HUDEP-2 (cell line): ENCODE results near the gene IL1RN.
A peak's percentile ranks its signal among the peaks of the same experiment; 100 is the strongest.

Experiments used
- DNase-seq, 76 experiments: peaks; one replicate each; lab custom pipeline; 2025; ENCODE audit not compliant: unreplicated experiment in 76 of 76; lab: John Stamatoyannopoulos, UW

IL1RN gene

DNA sequence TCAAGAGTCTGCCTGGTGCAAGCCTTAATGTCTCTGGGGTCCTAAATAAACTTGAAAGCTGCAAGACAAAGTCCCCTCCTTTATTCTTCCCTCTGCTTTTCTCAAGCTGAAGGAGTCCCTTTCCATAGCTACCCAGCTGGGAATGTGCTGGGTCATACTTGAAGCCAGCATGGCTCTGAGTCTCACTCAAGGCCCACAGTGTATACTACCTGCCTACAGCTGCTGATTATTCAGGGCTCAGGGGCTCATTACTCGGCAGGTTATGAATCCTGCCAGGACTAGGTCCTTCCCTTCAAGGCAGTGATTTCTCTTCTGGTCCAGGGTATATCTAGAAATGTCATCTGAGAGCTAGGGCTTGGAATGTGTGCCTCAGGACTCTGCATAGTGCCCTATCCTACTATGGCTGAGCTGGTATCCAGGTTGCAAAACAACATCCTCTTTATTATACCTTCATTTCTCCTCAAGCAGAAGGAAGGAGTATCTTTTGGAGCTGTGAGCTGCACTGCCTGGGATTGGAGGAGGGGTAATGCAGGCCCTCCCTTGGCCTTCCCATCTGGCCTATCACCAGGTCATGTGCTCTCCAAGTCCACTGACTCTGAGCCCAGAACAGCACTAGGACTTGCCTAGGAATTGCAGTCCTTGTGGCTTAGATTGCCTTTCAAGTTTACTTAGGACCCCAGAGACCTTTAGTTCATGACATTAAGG is 22.3 kb downstream of the IL1RN start:
- no peak for DNase-seq

- DNase-seq, result no peak
Observed at GRCh38 chr2:113150258-113150601, 22.8 kb downstream of the IL1RN start.

DNA sequence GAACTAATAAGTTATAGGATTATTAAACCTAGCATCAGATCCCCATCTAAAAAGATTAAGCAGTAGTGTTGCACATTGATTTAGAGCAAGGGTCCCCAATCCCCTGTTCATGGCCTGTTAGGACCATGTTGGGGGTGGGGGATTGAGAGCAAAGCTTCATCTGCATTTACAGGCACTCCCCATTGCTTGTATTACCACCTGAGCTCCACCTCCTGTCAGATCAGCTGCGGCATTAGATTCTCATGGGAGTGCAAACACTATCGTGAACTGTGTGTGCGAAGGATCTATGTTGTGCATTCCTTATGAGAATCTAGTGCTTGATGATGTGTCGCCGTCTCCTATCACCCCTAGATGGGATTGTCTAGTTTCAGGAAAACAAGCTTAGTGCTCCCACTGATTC is 27.9 kb downstream of the IL1RN start:
- DNase-seq, result no peak

GRCh38 chr2:113156278-113157117 is 29.1 kb downstream of the IL1RN start:
- DNase-seq, result no peak

DNA sequence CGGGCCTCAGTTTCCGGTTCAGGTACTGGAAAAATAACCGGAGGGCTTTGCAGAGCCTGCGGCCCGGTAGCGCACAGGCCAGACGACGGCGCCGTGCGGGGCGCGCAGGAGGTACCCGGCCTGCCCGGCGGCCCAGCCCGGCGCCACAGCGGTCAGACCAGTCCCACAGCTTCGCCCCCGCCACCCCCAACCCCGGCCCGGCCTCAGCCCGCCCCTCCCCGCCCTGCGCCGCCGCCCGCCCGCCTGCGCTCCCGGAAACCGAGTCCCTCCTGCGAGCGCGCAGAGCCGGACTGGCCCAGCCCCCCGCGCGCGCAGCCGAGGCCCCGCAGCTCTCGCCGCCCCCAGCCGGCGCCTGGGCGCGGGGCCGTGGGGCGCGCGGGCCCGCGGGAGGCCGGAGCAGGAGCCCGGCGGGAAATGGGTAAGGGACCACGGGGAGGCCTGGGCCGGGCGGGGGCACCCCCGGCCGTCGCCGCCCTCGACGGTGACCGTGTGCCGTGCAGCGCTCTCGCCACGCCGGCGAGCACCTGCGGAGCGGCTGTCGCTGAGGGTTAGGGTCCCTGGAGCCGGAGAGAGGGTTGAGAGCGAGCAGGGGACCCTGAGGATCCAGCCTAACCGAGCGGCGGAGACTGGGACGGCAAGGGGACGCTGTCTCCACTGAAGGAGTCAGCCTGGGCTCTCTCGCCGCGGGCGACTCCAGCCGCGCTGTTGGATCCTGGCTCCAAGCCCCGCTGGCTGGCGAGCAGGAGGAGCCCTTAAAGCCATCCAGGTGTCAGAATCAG is 29.9 kb downstream of the IL1RN start:
- peak in 10 of 76 experiments; percentile 3 to 46 (median 22) for DNase-seq

DNA sequence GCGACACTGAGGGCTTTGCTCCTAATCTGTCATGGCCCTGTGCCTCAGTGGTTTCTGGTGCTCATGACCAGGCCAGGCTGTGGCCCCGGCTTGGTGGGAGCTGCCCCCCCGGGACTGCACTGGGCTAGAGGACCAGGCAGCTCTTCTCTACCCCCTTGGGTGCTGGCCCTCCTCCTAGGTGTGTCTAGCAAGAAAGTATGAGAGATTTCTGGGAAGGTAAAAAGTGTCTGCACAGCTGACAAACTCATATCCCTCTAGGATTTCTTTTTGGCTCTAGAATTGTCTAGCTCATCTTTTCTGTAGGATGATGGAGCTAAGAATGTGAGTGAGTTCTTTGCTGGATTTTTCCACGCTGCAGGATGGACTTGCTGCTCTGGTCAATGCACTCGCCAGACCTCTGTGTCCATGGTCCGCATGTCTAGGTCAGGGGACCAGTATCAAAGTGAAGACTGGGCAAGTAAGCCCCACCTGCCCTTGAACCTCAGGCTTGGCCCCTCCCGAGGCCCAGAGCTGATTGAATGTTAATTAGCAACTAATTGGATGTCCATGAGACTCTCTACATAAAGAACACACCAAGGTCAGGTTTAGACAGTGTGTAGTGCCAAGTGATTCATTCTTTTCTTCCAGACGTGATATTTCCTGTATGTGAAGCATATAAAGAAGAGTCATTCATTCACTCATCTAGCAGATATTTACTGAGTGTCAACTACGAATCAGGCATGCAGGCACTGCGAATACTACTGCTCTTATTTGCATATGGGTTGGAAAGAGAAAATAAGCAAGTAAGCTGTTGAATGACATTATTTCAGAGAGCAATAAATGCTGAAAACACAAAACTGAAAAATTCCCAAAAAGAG is 30.7 kb downstream of the IL1RN start:
- no peak for DNase-seq

DNA sequence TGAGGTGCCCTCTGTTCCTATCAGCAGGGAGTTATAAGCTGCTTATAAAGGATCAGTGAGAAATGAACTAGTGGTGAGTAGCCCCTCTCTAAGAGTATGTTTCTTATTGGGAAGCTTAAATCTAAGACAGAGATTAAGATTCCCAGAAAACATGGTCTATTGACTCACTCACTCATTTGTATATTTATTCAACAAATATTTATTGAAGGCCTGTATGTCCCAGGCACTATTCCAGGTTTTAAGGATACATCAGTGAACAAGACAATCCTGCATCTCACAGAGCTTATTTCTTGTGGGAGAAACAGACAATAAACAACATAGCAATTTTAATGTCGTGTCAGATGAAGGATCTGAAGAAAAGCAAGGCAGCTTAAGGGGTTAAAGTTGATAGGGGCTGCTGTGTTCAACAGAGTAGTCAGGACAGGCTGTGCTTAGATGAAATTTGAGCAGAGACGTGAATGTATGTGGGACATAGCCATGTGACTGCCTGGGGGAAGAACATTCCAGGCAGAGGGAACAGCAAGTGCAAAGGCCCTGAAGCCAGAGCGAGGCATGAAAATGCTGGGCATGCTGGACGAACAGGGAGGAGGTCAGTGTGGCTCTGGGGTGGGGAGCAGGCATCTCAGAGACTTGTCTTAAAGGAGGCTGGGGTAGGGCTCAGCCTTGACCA is 31.6 kb downstream of the IL1RN start:
- no peak for DNase-seq

GRCh38 chr2:113160248-113160647 is 32.9 kb downstream of the IL1RN start:
- no peak for DNase-seq

GRCh38 chr2:113160962-113161361 is 33.6 kb downstream of the IL1RN start:
- no peak for DNase-seq

DNA sequence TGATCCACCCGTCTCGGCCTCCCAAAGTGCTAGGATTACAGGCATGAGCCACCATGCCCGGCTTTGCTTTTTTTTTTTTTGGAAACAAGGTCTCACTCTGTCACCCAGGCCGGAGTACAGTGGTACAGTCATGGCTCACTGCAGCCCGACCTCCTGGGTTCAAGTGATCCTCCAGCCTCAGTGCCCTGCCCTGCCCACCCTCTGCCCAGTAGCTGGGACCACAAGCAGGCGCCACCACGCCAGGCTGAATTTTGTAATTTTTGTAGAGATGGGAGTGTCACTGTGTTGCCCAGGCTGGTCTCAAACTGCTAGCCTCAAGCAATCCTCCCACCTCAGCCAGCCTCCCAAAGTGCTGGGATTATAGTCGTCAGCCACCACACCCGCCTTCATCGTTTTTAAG is 34.8 kb downstream of the IL1RN start:
- no peak for DNase-seq

DNA sequence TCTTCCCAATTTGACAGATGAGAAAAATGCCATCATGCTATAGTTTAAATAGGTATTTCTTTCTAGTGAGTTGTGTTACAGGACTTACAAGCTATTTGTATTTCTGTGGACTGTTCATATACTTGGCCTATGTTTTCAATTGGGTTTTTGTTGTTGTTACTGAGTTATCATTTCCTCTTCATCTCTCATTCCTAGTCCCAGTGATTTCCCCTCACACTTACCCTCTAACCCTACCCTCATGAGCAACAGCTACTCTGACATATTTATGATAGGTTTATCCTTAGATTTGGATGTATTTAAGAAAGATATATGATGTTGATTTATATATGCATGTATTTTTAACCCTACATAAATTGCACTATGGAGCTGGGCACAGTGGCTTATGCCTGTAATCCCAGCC is 35.5 kb downstream of the IL1RN start:
- DNase-seq, result no peak

DNA sequence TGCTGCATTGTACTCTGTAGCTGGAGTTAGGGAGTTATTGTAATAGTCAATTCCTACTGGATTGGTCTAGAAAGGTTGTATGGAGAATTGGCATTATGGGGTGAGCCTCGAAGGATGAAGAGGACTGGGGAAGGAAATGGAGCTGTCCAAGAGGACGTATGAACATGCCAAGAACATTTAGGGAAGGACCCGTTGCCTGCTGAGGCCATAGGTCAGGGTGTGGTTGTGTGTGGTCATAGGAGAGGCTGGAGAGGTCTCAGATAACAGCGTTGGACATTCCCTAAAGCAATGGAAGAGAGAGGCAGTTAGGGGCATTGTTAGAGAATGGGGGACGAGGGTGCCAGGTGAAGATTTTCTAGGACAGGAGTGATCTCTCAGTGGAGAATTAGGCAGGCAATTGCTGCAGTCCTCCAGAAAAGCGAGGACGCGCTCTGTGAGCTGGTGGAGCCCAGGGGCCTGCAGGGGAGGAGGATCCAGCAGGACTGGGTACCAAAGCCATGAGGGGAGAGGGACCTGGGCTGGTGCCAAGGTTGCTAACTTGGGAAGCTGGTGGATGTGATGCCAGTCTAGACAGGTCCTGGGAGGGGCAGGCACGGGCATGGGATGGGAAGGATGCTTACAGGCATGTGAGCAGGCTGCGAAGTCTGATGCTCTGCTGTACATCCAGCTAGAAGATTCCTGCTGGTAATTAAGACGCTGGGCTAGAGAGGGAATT is 37.0 kb downstream of the IL1RN start:
- DNase-seq, result no peak

DNA sequence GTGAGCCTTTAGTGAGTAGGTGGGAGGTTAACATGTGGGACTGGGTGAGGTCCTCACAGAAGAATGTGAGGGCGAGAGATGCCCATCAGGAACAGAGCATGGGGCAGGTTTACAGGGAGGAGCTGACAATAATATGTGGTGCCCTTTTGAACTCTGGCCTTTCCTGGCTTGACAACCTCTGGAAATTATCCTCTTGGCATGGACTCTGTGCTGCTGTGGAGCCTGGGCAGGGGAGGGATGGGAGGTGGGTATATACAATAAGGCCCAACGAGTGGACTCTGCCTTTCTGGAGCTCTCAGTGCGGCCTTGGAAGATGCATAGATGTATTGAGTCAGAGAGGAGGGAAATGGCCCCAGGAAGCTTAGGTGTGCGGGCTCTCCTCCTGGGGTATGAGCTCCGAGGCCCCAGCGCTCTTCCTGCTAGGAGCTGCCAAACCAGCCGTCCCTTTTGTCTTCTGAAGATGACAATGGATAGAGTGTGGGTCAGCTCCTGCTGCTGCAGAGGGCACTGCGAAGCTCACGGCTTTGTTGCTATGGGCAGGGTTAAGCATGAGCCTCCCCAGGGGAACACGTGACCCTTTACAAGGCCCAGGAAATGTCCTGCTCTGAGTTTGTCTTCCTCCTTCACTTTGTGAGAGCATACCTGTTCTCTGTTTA is 37.7 kb downstream of the IL1RN start:
- no peak for DNase-seq

GRCh38 chr2:113166187-113166645 is 38.8 kb downstream of the IL1RN start:
- DNase-seq, result no peak

DNA sequence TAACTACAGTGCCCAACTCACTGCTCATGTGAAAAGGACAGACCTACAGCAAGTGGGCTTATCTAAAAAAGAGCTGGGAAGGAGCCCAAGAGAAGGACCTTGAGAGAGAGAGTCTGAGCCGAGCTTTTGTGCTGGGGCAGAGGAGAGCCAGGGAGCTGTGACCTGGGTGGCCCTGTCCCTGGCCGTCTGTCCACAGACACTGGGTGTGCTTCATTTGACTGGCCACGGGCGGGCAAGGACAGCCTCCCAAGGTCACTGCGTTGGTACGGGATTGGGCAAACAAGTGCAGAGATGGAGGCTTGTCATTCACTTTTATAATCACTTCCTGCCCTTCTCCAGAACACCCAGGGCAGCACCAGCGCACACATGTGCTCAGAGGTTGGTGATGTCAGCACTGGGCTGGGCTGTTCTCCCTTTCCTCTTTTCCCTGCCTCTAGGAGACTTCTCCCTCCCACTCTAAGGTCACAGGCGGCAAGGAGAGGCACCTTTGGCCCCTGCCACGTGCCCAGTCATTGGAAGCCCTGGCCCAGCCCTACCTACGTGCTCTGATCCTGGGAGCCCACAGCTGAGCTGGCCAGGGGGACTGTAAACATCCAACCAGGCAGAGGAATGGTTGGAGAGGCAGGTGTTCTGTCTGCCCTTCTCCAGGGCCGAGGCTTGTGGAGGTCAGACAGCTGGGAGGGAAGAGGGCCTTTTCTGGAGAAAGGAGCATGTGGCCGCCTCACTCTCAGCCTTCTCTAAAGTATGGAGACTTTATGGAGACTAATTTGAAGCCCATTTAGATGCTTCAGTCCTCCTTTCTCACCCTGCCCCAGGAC is 39.9 kb downstream of the IL1RN start:
- no peak for DNase-seq

DNA sequence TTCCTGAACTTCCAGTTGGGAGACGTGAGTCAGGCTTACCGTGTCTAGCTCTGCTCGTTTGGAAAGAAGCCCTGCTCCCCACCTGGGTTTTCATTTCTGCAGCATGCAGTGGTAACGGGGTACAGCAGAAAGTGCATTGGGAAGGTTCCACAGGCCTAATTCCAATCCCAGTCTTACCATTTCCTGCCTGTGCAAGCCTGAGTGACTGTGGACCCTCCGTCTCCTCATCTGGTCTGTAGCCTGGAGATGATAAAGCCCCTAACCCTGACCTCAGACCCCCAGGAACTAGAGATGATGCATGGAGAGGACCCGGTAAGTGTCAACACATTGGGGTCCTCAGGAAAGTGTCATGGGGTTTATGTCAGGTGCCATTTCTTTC is 40.6 kb downstream of the IL1RN start:
- no peak for DNase-seq

DNA sequence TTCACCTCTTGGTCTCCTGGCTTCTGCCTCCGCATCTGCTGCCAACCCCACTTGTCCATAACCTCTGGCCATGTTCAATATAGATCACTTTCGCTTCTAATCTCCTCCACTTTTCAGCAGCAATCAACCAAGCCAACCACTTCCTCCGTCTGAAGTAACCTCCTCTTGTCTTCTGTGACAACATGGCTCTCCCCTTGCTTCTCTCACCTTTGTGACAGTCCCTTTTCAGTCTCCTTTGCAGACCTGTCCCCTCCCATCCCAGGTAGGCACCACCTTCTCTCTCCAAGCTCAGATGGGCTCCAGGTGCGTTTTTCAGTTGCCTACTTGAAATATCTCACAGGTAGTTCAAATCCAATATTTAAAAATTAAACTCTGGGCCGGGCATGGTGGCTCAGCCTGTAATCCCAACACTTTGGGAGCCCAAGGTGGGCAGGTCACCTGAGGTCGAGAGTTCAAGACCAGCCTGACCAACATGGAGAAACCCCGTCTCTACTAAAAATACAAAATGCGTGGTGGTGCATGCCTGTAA is 41.7 kb downstream of the IL1RN start:
- DNase-seq, result no peak

DNA sequence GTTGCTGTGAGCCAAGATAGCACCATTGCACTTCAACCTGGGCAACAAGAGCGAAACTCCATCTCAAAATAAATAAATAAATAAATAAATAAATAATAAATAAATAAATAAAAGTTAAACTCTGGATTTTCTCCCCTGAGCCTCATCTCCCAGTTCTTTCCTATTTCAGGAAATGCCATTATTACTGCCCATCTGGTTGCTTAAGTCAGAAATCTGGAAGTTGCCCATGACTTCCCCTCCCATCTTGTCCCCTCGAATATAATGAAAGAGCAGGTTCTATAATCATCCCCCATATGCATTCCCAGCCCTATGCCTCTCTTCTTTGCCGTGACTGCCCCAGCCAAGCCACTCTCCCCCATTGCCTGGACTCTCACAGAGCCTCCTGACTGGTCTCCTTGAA is 42.2 kb downstream of the IL1RN start:
- no peak for DNase-seq
